CD4-positive, alpha-beta memory T cell (primary cell): ENCODE data around the gene CNTNAP4. TPM values are rescaled to one million over a fixed set of nuclear protein-coding genes. Genes with fewer than 3 reads are reported as not detected.

Experiments
- CTCF ChIA-PET: fragments of 350-600 bp; sonication (Branson Sonifier 250); formaldehyde crosslinking; loops from one replicate; lab custom pipeline; 2021; ENCODE audit warnings: inconsistent platforms; ENCODE audit not compliant: partially characterized antibody; lab: Charles Lee
- POLR2A ChIA-PET: fragments of 350-600 bp; sonication (Branson Sonifier 250); formaldehyde crosslinking; loops from one replicate; lab custom pipeline; 2021; ENCODE audit not compliant: partially characterized antibody; lab: Charles Lee
- DNase-seq, 5 donors: peaks; one replicate each; pipeline versions ENCODE4 v3.0.0 to v3.0.0-alpha.2; 2020 to 2022; ENCODE audit warnings: mixed read lengths in 1 of 5
- H3K27ac ChIP-seq: one replicate; pipeline ENCODE4 v1.7.0; 2013; ENCODE audit warnings: low read depth, low read length
- H3K27me3 ChIP-seq: 2 replicates; pipeline ENCODE4 v1.7.0; 2013; ENCODE audit warnings: mild to moderate bottlenecking, low read length, moderate library complexity; ENCODE audit not compliant: insufficient read depth
- H3K36me3 ChIP-seq: 2 replicates; pipeline ENCODE4 v1.7.0; 2013; ENCODE audit warnings: mild to moderate bottlenecking, low read length, moderate library complexity; ENCODE audit not compliant: insufficient read depth
- H3K4me1 ChIP-seq: 2 replicates; pipeline ENCODE4 v1.7.0; 2013; ENCODE audit warnings: mild to moderate bottlenecking, low read length, moderate library complexity; ENCODE audit not compliant: insufficient read depth
- H3K4me3 ChIP-seq, 2 donors: one replicate each; pipeline ENCODE4 v1.7.0; 2013; ENCODE audit warnings: low read length in 2 of 2, mild to moderate bottlenecking in 1 of 2
- H3K9me3 ChIP-seq, 2 donors: one replicate each; pipeline ENCODE4 v1.7.0; 2013; ENCODE audit warnings: low read length in 2 of 2, control low read depth in 1 of 2; ENCODE audit not compliant: control insufficient read depth in 1 of 2
- H3K27ac Mint-ChIP-seq, 7 donors: one replicate each; pipeline ENCODE4 v1.8.0; 2020 to 2021; ENCODE audit warnings: mixed read lengths in 7 of 7, mild to moderate bottlenecking in 6 of 7, inconsistent platforms in 3 of 7, moderate library complexity in 3 of 7
- H3K27me3 Mint-ChIP-seq, 2 donors: one replicate each; pipeline ENCODE4 v1.8.0; 2020 to 2021; ENCODE audit warnings: mixed read lengths in 2 of 2
- H3K36me3 Mint-ChIP-seq, 2 donors: one replicate each; pipeline ENCODE4 v1.8.0; 2020 to 2021; ENCODE audit warnings: mixed read lengths in 2 of 2, inconsistent platforms in 1 of 2, mild to moderate bottlenecking in 1 of 2
- H3K4me1 Mint-ChIP-seq, 4 donors: one replicate each; pipeline ENCODE4 v1.8.0; 2020 to 2021; ENCODE audit warnings: mixed read lengths in 4 of 4, mild to moderate bottlenecking in 1 of 4
- H3K4me3 Mint-ChIP-seq, 8 donors: one replicate each; pipeline ENCODE4 v1.8.0; 2020 to 2021; ENCODE audit warnings: mixed read lengths in 8 of 8, mild to moderate bottlenecking in 7 of 8, moderate library complexity in 6 of 8, inconsistent platforms in 3 of 8
- H3K9me3 Mint-ChIP-seq, 8 donors: one replicate each; pipeline ENCODE4 v1.8.0; 2020 to 2021; ENCODE audit warnings: mixed read lengths in 8 of 8, mild to moderate bottlenecking in 5 of 8, inconsistent platforms in 3 of 8, moderate library complexity in 1 of 8
- intact Hi-C: fragments of 100-400 bp; cut with micrococcal nuclease; formaldehyde crosslinking; loops from one replicate; pipeline ENCODE4 v1.15.1; 2023
- polyA plus RNA-seq, 2 donors: library from polyadenylated mRNA; unstranded; fragments of 300-500 nt; fragmentation: Illumina TruSeq; gene quantifications; one replicate each; pipeline ENCODE4 v1.2.3, GENCODE V29; 2021
- total RNA-seq, 2 experiments: library from RNA; stranded (reverse); gene quantifications; one replicate each; pipeline ENCODE4 v1.2.3, GENCODE V29; 2021

The CNTNAP4 gene
- total and polyA plus RNA-seq, 4 experiments from 2014 or later = not detected

DNA sequence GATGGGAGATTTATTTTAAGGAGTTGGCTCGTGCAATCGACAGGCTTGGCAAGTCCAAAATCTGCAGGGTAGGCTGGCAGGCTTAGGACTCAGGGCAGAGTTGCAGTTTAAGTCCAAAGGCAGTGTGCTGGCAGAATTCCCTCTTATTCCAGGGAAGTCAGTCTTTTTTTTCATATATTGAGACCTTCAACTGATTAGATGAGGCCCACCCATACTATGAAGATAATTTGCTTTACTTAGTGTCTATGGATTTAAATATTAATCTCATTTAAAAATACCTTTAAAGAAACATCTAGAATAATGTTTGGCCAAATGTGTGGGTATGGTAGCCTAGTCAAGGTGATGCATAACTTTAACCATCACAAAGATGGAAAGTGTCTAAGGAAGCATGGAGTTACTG is 99.8 kb downstream of the CNTNAP4 start:
- no peak for DNase-seq
- Histone ChIP-seq H3K27me3 (no peaks in the 10 kb centered on the region), H3K9me3 (no peaks in the 10 kb centered on the region), H3K4me1 (no peaks in the 10 kb centered on the region), H3K27ac (no peak overlapping the region), H3K36me3 (no peaks in the 10 kb centered on the region), H3K4me3 (no peak overlapping the region)
- CTCF ChIA-PET = no interaction called here
- POLR2A ChIA-PET = no interaction called here
- Mint-ChIP-seq H3K9me3 (peaks cover under 1 to 8% (median 4%) of the 10 kb centered on the region in 8 donors), H3K27me3 (no peaks in the 10 kb centered on the region), H3K4me3 (no peak overlapping the region), H3K27ac (peak overlapping the region in 1 of 7 donors; percentile 15), H3K4me1 (no peaks in the 10 kb centered on the region), H3K36me3 (no peaks in the 10 kb centered on the region)
- intact Hi-C loops = no loop called here

DNA sequence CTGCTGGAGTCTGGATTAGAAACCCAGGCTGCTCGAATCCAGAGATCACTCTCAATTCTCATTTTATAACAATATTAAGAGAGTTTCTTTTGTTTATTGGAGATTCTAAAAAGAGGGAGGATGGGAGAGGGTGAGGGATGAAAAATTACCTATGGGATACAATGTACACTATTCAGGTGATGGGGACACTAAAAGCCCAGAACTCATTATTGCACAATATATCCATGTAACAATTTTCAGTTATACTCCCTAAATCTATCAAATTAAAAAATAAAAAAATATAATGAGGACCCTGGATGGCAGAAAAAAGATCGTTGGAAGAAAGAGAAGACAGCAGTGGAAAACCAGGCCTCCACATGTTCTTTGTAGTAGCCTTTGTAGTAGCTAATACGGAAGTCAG is 100.8 kb downstream of the CNTNAP4 start:
- Histone ChIP-seq H3K36me3 (no peaks in the 10 kb centered on the region), H3K27me3 (no peaks in the 10 kb centered on the region), H3K27ac (no peak overlapping the region), H3K4me1 (no peaks in the 10 kb centered on the region), H3K9me3 (no peaks in the 10 kb centered on the region), H3K4me3 (no peak overlapping the region)
- POLR2A ChIA-PET = no interaction called here
- H3K27ac Mint-ChIP-seq = no peak overlapping the region
- no peaks in the 10 kb centered on the region for H3K27me3 Mint-ChIP-seq
- H3K9me3 Mint-ChIP-seq = peaks cover 0 to 5% (median 3%) of the 10 kb centered on the region in 8 donors
- CTCF ChIA-PET = no interaction called here
- DNase-seq = no peak
- intact Hi-C loops = no loop called here
- no peak overlapping the region for H3K4me3 Mint-ChIP-seq
- no peaks in the 10 kb centered on the region for H3K4me1 Mint-ChIP-seq
- H3K36me3 Mint-ChIP-seq = no peaks in the 10 kb centered on the region

DNA sequence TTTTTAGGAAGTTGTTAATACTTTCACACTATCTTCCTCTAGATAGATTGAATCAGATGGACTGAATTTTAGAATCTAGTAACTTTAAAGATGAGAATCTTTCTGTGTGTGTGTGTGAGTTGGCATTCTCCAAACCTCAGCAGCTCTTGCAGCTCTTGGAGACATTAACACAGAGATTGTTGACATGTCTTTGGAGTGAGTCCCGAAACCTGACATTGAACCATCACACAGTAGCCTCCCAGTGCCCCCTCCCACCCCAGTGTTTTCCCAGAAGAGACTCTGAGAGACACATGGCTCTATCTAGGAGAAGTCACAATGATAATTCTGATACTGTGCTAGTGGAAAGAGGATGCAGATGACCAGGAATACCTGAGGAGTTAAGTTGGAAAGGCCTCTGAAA is 103.9 kb downstream of the CNTNAP4 start:
- H3K27ac Mint-ChIP-seq = no peak overlapping the region
- no peaks in the 10 kb centered on the region for H3K4me1 ChIP-seq
- no peaks in the 10 kb centered on the region for H3K27me3 ChIP-seq
- intact Hi-C loops = no loop called here
- H3K27me3 Mint-ChIP-seq = no peaks in the 10 kb centered on the region
- ChIA-PET CTCF (no interaction called here), POLR2A (no interaction called here)
- peaks cover 0 to 9% (median 2%) of the 10 kb centered on the region in 8 donors for H3K9me3 Mint-ChIP-seq
- H3K9me3 ChIP-seq = no peaks in the 10 kb centered on the region
- H3K4me3 Mint-ChIP-seq = no peak overlapping the region
- no peaks in the 10 kb centered on the region for H3K36me3 Mint-ChIP-seq
- DNase-seq = no peak
- no peaks in the 10 kb centered on the region for H3K36me3 ChIP-seq
- H3K4me1 Mint-ChIP-seq = no peaks in the 10 kb centered on the region
- no peak overlapping the region for H3K4me3 ChIP-seq
- H3K27ac ChIP-seq = no peak overlapping the region

DNA sequence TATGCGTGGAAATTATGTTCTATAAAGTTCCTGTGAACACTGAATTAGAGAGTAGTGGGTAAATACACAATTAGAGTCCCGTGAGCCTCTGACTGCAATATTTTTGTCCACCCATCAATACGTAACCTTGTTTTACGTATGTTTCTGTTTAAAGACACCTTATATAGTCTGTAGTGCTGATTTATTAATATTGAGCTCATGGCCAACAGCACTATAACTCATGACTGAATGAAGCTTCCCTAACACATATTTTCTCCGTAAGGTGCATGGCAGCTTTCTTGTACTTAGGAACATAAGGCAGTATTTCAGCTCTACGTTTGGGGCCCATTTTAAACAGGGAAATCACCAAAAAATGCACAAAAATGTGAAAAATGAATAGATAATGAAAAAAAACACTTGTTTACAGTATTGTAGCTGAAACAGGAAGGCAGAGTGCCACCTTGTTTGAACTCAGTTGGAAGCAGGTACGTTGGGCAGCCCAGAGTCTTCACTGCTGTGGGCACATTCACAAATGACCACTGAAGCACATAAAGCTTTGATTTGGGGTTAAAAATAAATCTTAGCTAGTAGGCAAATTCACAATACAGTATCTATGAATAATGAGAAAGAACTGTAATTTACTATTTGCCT is 108.5 kb downstream of the CNTNAP4 start:
- intact Hi-C loops = no loop called here
- no peaks in the 10 kb centered on the region for H3K36me3 ChIP-seq
- no peak overlapping the region for H3K27ac ChIP-seq
- H3K4me1 Mint-ChIP-seq = no peaks in the 10 kb centered on the region
- CTCF ChIA-PET = no interaction called here
- POLR2A ChIA-PET = no interaction called here
- H3K4me1 ChIP-seq = no peaks in the 10 kb centered on the region
- H3K36me3 Mint-ChIP-seq = no peaks in the 10 kb centered on the region
- H3K9me3 ChIP-seq = no peaks in the 10 kb centered on the region
- peaks cover 0 to 4% (median under 1%) of the 10 kb centered on the region in 8 donors for H3K9me3 Mint-ChIP-seq
- H3K27me3 Mint-ChIP-seq = no peaks in the 10 kb centered on the region
- peak overlapping the region in 1 of 7 donors; percentile 16 for H3K27ac Mint-ChIP-seq
- H3K4me3 ChIP-seq = no peak overlapping the region
- no peak for DNase-seq
- no peak overlapping the region for H3K4me3 Mint-ChIP-seq
- no peaks in the 10 kb centered on the region for H3K27me3 ChIP-seq

DNA sequence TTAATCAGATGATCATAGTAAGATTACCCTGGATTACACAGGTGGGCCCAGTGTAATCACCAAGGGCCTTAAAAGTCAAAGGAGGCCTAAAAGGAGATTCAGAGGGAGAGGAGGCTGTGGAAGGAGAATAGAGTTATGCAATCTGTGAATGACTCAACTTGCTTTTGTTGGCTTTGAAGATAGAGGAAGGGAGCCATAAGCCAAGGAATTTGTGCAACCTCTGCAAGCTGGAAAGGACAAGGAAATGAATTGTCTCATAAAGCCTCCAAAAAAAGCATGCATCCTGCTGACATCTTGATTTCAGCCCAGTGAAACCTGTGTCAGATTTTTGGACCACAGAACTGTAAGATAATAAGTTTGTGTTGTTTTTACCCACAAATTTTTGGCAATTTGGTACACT is 109.6 kb downstream of the CNTNAP4 start:
- H3K27ac ChIP-seq = no peak overlapping the region
- intact Hi-C loops = no loop called here
- Mint-ChIP-seq H3K27me3 (no peaks in the 10 kb centered on the region), H3K4me1 (no peaks in the 10 kb centered on the region), H3K9me3 (peaks cover 0 to 4% (median 0%) of the 10 kb centered on the region in 8 donors), H3K27ac (no peak overlapping the region), H3K36me3 (no peaks in the 10 kb centered on the region), H3K4me3 (no peak overlapping the region)
- H3K9me3 ChIP-seq = no peaks in the 10 kb centered on the region
- H3K27me3 ChIP-seq = no peaks in the 10 kb centered on the region
- ChIA-PET POLR2A (no interaction called here), CTCF (no interaction called here)
- H3K4me3 ChIP-seq = no peak overlapping the region
- H3K36me3 ChIP-seq = no peaks in the 10 kb centered on the region
- DNase-seq = no peak
- H3K4me1 ChIP-seq = no peaks in the 10 kb centered on the region

DNA sequence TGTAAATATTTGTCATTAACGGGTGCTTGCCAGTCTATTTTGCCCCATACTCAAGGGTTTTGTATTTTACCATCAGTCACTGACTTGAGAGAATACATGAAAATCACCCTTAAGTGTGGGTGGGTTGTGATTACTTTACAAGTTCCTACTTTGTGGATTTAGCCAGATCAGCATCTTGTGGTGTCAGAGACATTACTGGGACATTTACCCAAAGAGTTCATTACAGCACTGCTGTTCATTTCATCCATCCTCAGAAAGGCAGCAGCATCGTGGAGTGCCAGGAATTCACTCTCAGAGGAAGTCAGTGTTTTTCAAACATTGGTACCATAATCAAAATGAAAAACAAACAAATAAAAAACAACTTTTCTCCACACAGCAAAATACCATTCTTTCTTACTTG is 110.8 kb downstream of the CNTNAP4 start:
- H3K4me3 Mint-ChIP-seq = no peak overlapping the region
- CTCF ChIA-PET = no interaction called here
- H3K4me1 Mint-ChIP-seq = no peaks in the 10 kb centered on the region
- no peak for DNase-seq
- H3K27me3 Mint-ChIP-seq = no peaks in the 10 kb centered on the region
- Histone ChIP-seq H3K27ac (no peak overlapping the region), H3K36me3 (no peaks in the 10 kb centered on the region), H3K27me3 (no peaks in the 10 kb centered on the region), H3K9me3 (no peaks in the 10 kb centered on the region), H3K4me3 (no peak overlapping the region), H3K4me1 (no peaks in the 10 kb centered on the region)
- peaks cover 0 to 4% (median under 1%) of the 10 kb centered on the region in 8 donors for H3K9me3 Mint-ChIP-seq
- H3K27ac Mint-ChIP-seq = no peak overlapping the region
- no peaks in the 10 kb centered on the region for H3K36me3 Mint-ChIP-seq
- intact Hi-C loops = no loop called here
- POLR2A ChIA-PET = no interaction called here

DNA sequence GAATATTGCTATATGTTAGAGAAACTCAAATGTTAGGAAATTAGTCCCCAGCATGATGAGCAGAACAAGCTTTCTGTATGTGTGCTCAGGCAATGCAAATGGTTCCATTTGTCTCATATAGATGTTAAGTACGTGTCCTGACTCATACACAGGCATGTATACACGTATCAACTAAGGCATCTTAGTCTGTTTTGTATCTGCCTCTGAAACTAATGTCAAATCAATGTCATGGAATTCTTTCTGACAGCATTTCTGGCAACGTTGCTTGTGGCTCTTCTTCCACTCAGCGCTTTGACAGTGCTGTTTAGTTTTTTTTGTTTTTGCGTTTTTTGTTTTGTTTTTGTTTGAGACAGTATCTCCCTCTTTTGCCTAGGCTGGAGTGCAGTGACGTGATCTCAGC is 111.9 kb downstream of the CNTNAP4 start:
- Mint-ChIP-seq H3K27me3 (no peaks in the 10 kb centered on the region), H3K4me1 (no peaks in the 10 kb centered on the region), H3K4me3 (no peak overlapping the region)

More for the DNA sequence above, 111.9 kb downstream of the CNTNAP4 start:
- ChIA-PET POLR2A (no interaction called here), CTCF (no interaction called here)
- Histone ChIP-seq H3K27ac (no peak overlapping the region), H3K9me3 (no peaks in the 10 kb centered on the region), H3K4me3 (no peak overlapping the region), H3K4me1 (no peaks in the 10 kb centered on the region), H3K27me3 (no peaks in the 10 kb centered on the region), H3K36me3 (no peaks in the 10 kb centered on the region)
- no peaks in the 10 kb centered on the region for H3K36me3 Mint-ChIP-seq
- peaks cover 0 to 4% (median under 1%) of the 10 kb centered on the region in 8 donors for H3K9me3 Mint-ChIP-seq
- intact Hi-C loops = no loop called here
- H3K27ac Mint-ChIP-seq = no peak overlapping the region
- no peak for DNase-seq
